IMR-90 (cell line): ENCODE results near the gene LALBA. TPM values are rescaled to one million over a fixed set of nuclear protein-coding genes. Genes with fewer than 3 reads are reported as not detected.

ENCODE experiments used
- ATAC-seq: fragments of 200-7000 bp; cut with Tn5 transposase; 2 replicates; pipeline ENCODE4 v1.9.1; 2020; ENCODE audit warnings: low read depth, mild to moderate bottlenecking, moderate library complexity
- BruUV-seq: library from RNA; stranded (reverse); fragments of 400-500 nt; replicated peaks from 2 replicates; lab custom pipeline; 2021; lab: Mats Ljungman, UMichigan
- CTCF ChIA-PET: fragments of 300-600 bp; formaldehyde crosslinking; extraction: SDS; loops from one replicate; lab custom pipeline; 2021; ENCODE audit warnings: antibody characterized with exemption; lab: Yijun Ruan, JAX
- POLR2A ChIA-PET: fragments of 300-600 bp; sonication (Branson Sonifier 250); formaldehyde crosslinking; loops from one replicate; lab custom pipeline; 2022; ENCODE audit warnings: antibody characterized with exemption; ENCODE audit not compliant: unreplicated experiment; lab: Charles Lee
- DNase-seq: peaks from one replicate; pipeline ENCODE4 v3.0.0; 2013
- H2AFZ ChIP-seq: replicated peaks from 2 replicates; pipeline ENCODE3; 2013; ENCODE audit warnings: low read length, mild to moderate bottlenecking; ENCODE audit not compliant: poor library complexity
- H2AK5ac ChIP-seq: 2 replicates; pipeline ENCODE4 v1.6.1; 2013; ENCODE audit warnings: low read depth, low read length, inconsistent platforms
- H2AK9ac ChIP-seq: replicated peaks from 2 replicates; pipeline ENCODE3; 2013; ENCODE audit warnings: mild to moderate bottlenecking, low read depth, low read length, moderate library complexity; ENCODE audit not compliant: poor library complexity
- H2BK120ac ChIP-seq: 2 replicates; pipeline ENCODE4 v1.6.1; 2013; ENCODE audit warnings: low read depth, low read length, inconsistent platforms
- H2BK15ac ChIP-seq: 3 replicates; pipeline ENCODE4 v1.6.1; 2013; ENCODE audit warnings: low read depth, low read length, inconsistent platforms
- H2BK20ac ChIP-seq: 2 replicates; pipeline ENCODE4 v1.6.1; 2013; ENCODE audit warnings: low read depth, mild to moderate bottlenecking, inconsistent platforms, low read length, moderate library complexity
- H2BK5ac ChIP-seq: 2 replicates; pipeline ENCODE4 v1.6.1; 2013; ENCODE audit warnings: mild to moderate bottlenecking, low read depth, low read length, inconsistent platforms; ENCODE audit not compliant: poor library complexity, severe bottlenecking
- H3K14ac ChIP-seq: replicated peaks from 2 replicates; pipeline ENCODE4 v1.6.1; 2013; ENCODE audit warnings: low read depth, low read length, inconsistent platforms
- H3K18ac ChIP-seq: 2 replicates; pipeline ENCODE4 v1.6.1; 2013; ENCODE audit warnings: low read depth, low read length, control low read depth
- H3K23ac ChIP-seq: 2 replicates; pipeline ENCODE4 v1.6.1; 2013; ENCODE audit warnings: low read depth, low read length, inconsistent platforms
- H3K27ac ChIP-seq: 2 replicates; pipeline ENCODE4 v1.5.1; 2013; ENCODE audit warnings: mild to moderate bottlenecking, control low read depth, low read length; ENCODE audit not compliant: insufficient read depth
- H3K27me3 ChIP-seq: 2 replicates; pipeline ENCODE4 v1.6.1; 2013; ENCODE audit warnings: low read length; ENCODE audit not compliant: control insufficient read depth, insufficient read depth
- H3K36me3 ChIP-seq: 2 replicates; pipeline ENCODE4 v1.6.1; 2013; ENCODE audit warnings: low read length, mixed read lengths; ENCODE audit not compliant: control insufficient read depth, insufficient read depth
- H3K4ac ChIP-seq: 2 replicates; pipeline ENCODE4 v1.6.1; 2013; ENCODE audit warnings: low read depth, low read length, inconsistent platforms
- H3K4me1 ChIP-seq: 2 replicates; pipeline ENCODE4 v1.6.1; 2013; ENCODE audit warnings: low read length, mixed read lengths; ENCODE audit not compliant: control insufficient read depth, insufficient read depth
- H3K4me2 ChIP-seq: 2 replicates; pipeline ENCODE4 v1.6.1; 2013; ENCODE audit warnings: low read depth, mild to moderate bottlenecking, control low read depth, low read length, moderate library complexity
- H3K4me3 ChIP-seq: 2 replicates; pipeline ENCODE4 v1.5.1; 2013; ENCODE audit warnings: low read depth, mild to moderate bottlenecking, control low read depth, low read length, moderate library complexity; ENCODE audit not compliant: insufficient read depth
- H3K56ac ChIP-seq: 2 replicates; pipeline ENCODE4 v1.6.1; 2013; ENCODE audit warnings: low read length, inconsistent platforms; ENCODE audit not compliant: insufficient read depth; ENCODE audit errors: extremely low read depth
- H3K79me1 ChIP-seq, 2 experiments: 2 replicates each; pipeline ENCODE4 v1.6.1; 2013; ENCODE audit warnings: low read length in 2 of 2, inconsistent platforms in 1 of 2, low read depth in 1 of 2
- H3K9ac ChIP-seq: 2 replicates; pipeline ENCODE4 v1.6.1; 2013; ENCODE audit warnings: low read depth, low read length, control low read depth
- H3K9me1 ChIP-seq: 2 replicates; pipeline ENCODE4 v1.6.1; 2013; ENCODE audit warnings: low read length, inconsistent platforms; ENCODE audit not compliant: insufficient read depth
- H3K9me3 ChIP-seq: 2 replicates; pipeline ENCODE4 v1.6.1; 2013; ENCODE audit warnings: low read length; ENCODE audit not compliant: control insufficient read depth, insufficient read depth
- H4K20me1 ChIP-seq: 2 replicates; pipeline ENCODE4 v1.6.1; 2013; ENCODE audit warnings: low read length, inconsistent platforms; ENCODE audit not compliant: insufficient read depth
- H4K5ac ChIP-seq: 2 replicates; pipeline ENCODE4 v1.6.1; 2013; ENCODE audit warnings: mild to moderate bottlenecking, low read depth, low read length, control low read depth
- H4K8ac ChIP-seq, 2 experiments: 2 replicates each; pipeline ENCODE4 v1.6.1; 2013; ENCODE audit warnings: low read depth in 2 of 2, low read length in 2 of 2, control low read depth in 1 of 2, inconsistent platforms in 1 of 2
- H4K91ac ChIP-seq: 2 replicates; pipeline ENCODE4 v1.6.1; 2013; ENCODE audit warnings: low read depth, low read length, inconsistent platforms; ENCODE audit not compliant: insufficient read depth
- BHLHE40 ChIP-seq: fragments of 150-350 bp; IDR thresholded peaks from 2 replicates; pipeline ENCODE4 v1.6.1; 2016; ENCODE audit warnings: mild to moderate bottlenecking, low read depth, low read length
- CEBPB ChIP-seq: IDR thresholded peaks from 2 replicates; pipeline ENCODE4 v1.6.1; 2012; ENCODE audit warnings: low read depth, low read length, improper control_type of control experiment
- CHD1 ChIP-seq: IDR thresholded peaks from 2 replicates; pipeline ENCODE4 v1.6.1; 2012; ENCODE audit warnings: low read depth, low read length, improper control_type of control experiment
- CTCF ChIP-seq: conservative IDR thresholded peaks from 2 replicates; pipeline ENCODE4 v1.5.1; 2012; ENCODE audit warnings: mild to moderate bottlenecking, low read depth, low read length, improper control_type of control experiment
- MAFK ChIP-seq: IDR thresholded peaks from 2 replicates; pipeline ENCODE4 v1.6.1; 2012; ENCODE audit warnings: low read depth, low read length, improper control_type of control experiment
- MAZ ChIP-seq: IDR thresholded peaks from 2 replicates; pipeline ENCODE4 v1.6.1; 2012; ENCODE audit warnings: low read depth, mild to moderate bottlenecking, low read length, improper control_type of control experiment, moderate library complexity, borderline replicate concordance
- NFE2L2 ChIP-seq: fragments of 150-350 bp; IDR thresholded peaks from 2 replicates; pipeline ENCODE4 v1.6.1; 2016; ENCODE audit warnings: low read depth, mild to moderate bottlenecking, low read length
- RAD21 ChIP-seq: IDR thresholded peaks from 2 replicates; pipeline ENCODE4 v1.6.1; 2012; ENCODE audit warnings: low read length, improper control_type of control experiment
- RCOR1 ChIP-seq: IDR thresholded peaks from 2 replicates; pipeline ENCODE4 v1.6.1; 2012; ENCODE audit warnings: mild to moderate bottlenecking, low read length, improper control_type of control experiment; ENCODE audit not compliant: insufficient replicate concordance
- RFX5 ChIP-seq: IDR thresholded peaks from 2 replicates; pipeline ENCODE4 v1.8.0; 2012; ENCODE audit warnings: low read depth, mild to moderate bottlenecking, low read length, moderate library complexity
- SMC3 ChIP-seq: fragments of 150-350 bp; IDR thresholded peaks from 2 replicates; pipeline ENCODE4 v1.6.1; 2016; ENCODE audit warnings: low read depth, mild to moderate bottlenecking, antibody characterized with exemption, low read length, moderate library complexity
- USF2 ChIP-seq: fragments of 150-350 bp; IDR thresholded peaks from 2 replicates; pipeline ENCODE4 v1.6.1; 2017; ENCODE audit warnings: mild to moderate bottlenecking, antibody characterized with exemption, low read length, low read depth
- WGBS, 2 experiments: methylation state at CpG; one replicate each; pipeline versions ENCODE4 v1.1.5 to v1.1.7; 2013; ENCODE audit warnings: missing lambda C conversion rate in 2 of 2; ENCODE audit not compliant: insufficient read length in 1 of 2; ENCODE audit errors: extremely low coverage in 2 of 2; 5-methylcytosine and 5-hydroxymethylcytosine counted together
- dilution Hi-C: fragments of 300-500 bp; cut with HindIII; formaldehyde crosslinking; loops from one replicate; pipeline ENCODE4 v1.14.3; 2018; ENCODE audit warnings: low sequenced_read_pairs; ENCODE audit not compliant: unreplicated experiment
- in situ Hi-C: fragments of 300-500 bp; cut with MboI; formaldehyde crosslinking; loops from 3 replicates; pipeline ENCODE4 v1.14.3; 2019; ENCODE audit warnings: low sequenced_read_pairs, inconsistent platforms, mixed read lengths
- intact Hi-C: fragments of 100-400 bp; cut with micrococcal nuclease; formaldehyde crosslinking; loops from 2 replicates; pipeline ENCODE4 v1.10.0; 2022
- polyA plus RNA-seq, 3 experiments: library from polyadenylated mRNA; depleted of rRNA; stranded (reverse); fragments of >200 nt; gene quantifications; 2 replicates each; pipeline ENCODE4 v1.2.3, GENCODE V29; 2012; ENCODE audit warnings: low replicate concordance in 1 of 3
- total RNA-seq: library from RNA; depleted of rRNA; stranded (reverse); fragments of >200 nt; gene quantifications from 2 replicates; pipeline ENCODE4 v1.2.3, GENCODE V29; 2012
- TF ChIP-seq, protein P1 (sequence below): fragments of 150-350 bp; IDR thresholded peaks from 2 replicates; pipeline ENCODE4 v1.6.1; 2016; ENCODE audit warnings: low read depth, mild to moderate bottlenecking, low read length, moderate library complexity, borderline replicate concordance

LALBA gene
- total and polyA plus RNA-seq, 2 of the 4 experiments (the other 2 are of a cell fraction), result not detected

DNA sequence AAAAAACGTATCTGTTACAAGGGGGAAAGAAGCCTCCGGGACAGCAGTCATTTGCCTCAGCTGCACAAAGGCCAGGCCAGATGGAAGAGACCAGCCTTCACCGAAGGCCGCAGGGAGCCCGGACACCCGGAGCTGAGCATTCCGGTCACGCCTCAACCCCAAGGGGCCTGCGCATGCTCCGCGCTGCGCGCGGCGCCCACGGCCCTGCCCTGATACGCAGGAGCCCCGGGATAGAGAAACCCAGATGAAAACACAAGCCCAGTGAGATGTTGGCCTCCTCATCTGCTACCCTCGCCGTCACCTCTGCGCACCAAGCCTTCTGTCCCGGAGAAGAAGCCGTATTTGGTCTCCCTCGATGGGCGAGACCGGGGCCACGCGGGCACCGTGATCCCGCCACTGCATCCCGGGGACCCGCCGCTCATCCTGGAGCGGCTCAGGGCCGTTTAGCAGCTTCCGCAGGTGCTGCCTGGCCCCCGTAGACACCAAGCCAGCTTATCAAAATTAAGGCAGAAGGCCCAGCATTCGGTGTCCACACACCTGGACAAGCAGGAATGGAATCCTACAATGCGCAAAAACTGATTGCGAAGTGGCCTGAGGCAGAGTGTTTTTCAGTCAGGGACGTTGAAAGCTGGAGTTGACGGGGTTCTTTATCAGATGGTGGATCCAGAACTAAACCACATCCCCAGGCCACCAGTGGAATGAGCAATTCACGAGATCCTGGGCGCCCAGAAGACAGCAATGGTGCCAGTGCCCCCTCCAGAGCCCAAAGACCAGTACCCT is 41.8 kb downstream of the LALBA start:
- Histone ChIP-seq H4K8ac (no peak overlapping the region), H2BK20ac (no peak overlapping the region), H3K36me3 (no peaks in the 10 kb centered on the region), H3K4ac (no peak overlapping the region), H4K20me1 (no peaks in the 10 kb centered on the region), H4K5ac (no peak overlapping the region), H2BK5ac (no peak overlapping the region), H2AK9ac (no peak overlapping the region), H3K79me1 (no peaks in the 10 kb centered on the region), H3K14ac (no peak overlapping the region), H2AK5ac (no peak overlapping the region), H3K56ac (no peak overlapping the region), H3K4me3 (no peak overlapping the region), H3K9ac (no peak overlapping the region), H3K4me2 (no peak overlapping the region), H3K4me1 (no peaks in the 10 kb centered on the region), H3K18ac (no peak overlapping the region), H3K27ac (no peak overlapping the region), H4K91ac (no peak overlapping the region), H3K27me3 (no peaks in the 10 kb centered on the region), H3K9me3 (no peaks in the 10 kb centered on the region), H2BK15ac (no peak overlapping the region), H3K9me1 (no peaks in the 10 kb centered on the region), H2AFZ (no peak overlapping the region), H3K23ac (no peak overlapping the region), H2BK120ac (no peak overlapping the region)
- TF ChIP-seq RCOR1, result no peak
- TF ChIP-seq, protein P1, sequence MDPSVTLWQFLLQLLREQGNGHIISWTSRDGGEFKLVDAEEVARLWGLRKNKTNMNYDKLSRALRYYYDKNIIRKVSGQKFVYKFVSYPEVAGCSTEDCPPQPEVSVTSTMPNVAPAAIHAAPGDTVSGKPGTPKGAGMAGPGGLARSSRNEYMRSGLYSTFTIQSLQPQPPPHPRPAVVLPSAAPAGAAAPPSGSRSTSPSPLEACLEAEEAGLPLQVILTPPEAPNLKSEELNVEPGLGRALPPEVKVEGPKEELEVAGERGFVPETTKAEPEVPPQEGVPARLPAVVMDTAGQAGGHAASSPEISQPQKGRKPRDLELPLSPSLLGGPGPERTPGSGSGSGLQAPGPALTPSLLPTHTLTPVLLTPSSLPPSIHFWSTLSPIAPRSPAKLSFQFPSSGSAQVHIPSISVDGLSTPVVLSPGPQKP, result no peak
- TF ChIP-seq BHLHE40, result no peak
- TF ChIP-seq RFX5, result no peak
- TF ChIP-seq CEBPB, result no peak
- TF ChIP-seq MAFK, result no peak
- TF ChIP-seq RAD21, result no peak
- no peak for TF ChIP-seq MAZ
- TF ChIP-seq CHD1, result no peak
- TF ChIP-seq USF2, result no peak
- TF ChIP-seq NFE2L2, result no peak
- TF ChIP-seq SMC3, result no peak
- no peak for TF ChIP-seq CTCF
- intact Hi-C loops (no loop called here), dilution Hi-C loops (no loop called here), in situ Hi-C loops (loop anchor here (25.0 kb wide), 1 partner anchor 259 kb away; the partner anchor contains the start of gene ADCY6)
- DNase-seq, result no peak
- ATAC-seq, result no peak
- BruUV-seq, result no TSS peak
- 84% methylated on average over 33 of the region's 44 CpGs; no CpG with 5 or more reads in 1 of the 2 experiments for WGBS, 2 experiments
- ChIA-PET CTCF (no interaction called here), POLR2A (no interaction called here)
